DND-41 (cell line): ENCODE measurements around the gene F8.

ENCODE experiments used
- ATAC-seq: fragments of 200-7000 bp; cut with Tn5 transposase; 3 replicates; pipeline ENCODE4 v1.9.1; 2021; ENCODE audit warnings: low read depth; ENCODE audit not compliant: insufficient read depth
- DNase-seq: peaks from one replicate; pipeline ENCODE4 v3.0.0-alpha.2; 2020
- H2AFZ ChIP-seq: 2 replicates; pipeline ENCODE4 v1.6.0; 2012; ENCODE audit warnings: low read depth, low read length
- H3K27ac ChIP-seq: 2 replicates; pipeline ENCODE4 v1.5.1; 2012; ENCODE audit warnings: low read length, inconsistent platforms
- H3K27me3 ChIP-seq: fragments of 200-600 bp; sonication (generic); 2 replicates; pipeline ENCODE4 v1.6.0; 2012; ENCODE audit warnings: low read length, mild to moderate bottlenecking, inconsistent platforms; ENCODE audit not compliant: insufficient read depth, poor library complexity
- H3K36me3 ChIP-seq: 2 replicates; pipeline ENCODE4 v1.5.1; 2012; ENCODE audit warnings: low read length, inconsistent platforms; ENCODE audit not compliant: insufficient read depth
- H3K4me1 ChIP-seq: 2 replicates; pipeline ENCODE4 v1.5.1; 2012; ENCODE audit warnings: mild to moderate bottlenecking, low read length; ENCODE audit not compliant: insufficient read depth
- H3K4me2 ChIP-seq: 2 replicates; pipeline ENCODE4 v1.6.0; 2012; ENCODE audit warnings: mild to moderate bottlenecking, moderate library complexity, low read length, inconsistent platforms; ENCODE audit not compliant: insufficient read depth
- H3K4me3 ChIP-seq, 2 experiments: fragments of 200-600 bp in 1 of 2; shearing (Covaris generic) in 1 of 2; 2 replicates each; pipeline ENCODE4 v1.5.1; 2012 to 2016; ENCODE audit warnings: inconsistent platforms in 2 of 2, low read length in 2 of 2, mild to moderate bottlenecking in 2 of 2, low read depth in 1 of 2, moderate library complexity in 1 of 2
- H3K79me2 ChIP-seq: 2 replicates; pipeline ENCODE4 v1.6.0; 2012; ENCODE audit warnings: low read length, inconsistent platforms; ENCODE audit not compliant: insufficient read depth
- H3K9ac ChIP-seq: 2 replicates; pipeline ENCODE4 v1.6.0; 2012; ENCODE audit warnings: low read depth, mild to moderate bottlenecking, inconsistent platforms, low read length, moderate library complexity
- H3K9me3 ChIP-seq: 2 replicates; pipeline ENCODE4 v1.5.1; 2012; ENCODE audit warnings: low read length, moderate library complexity, mild to moderate bottlenecking, inconsistent platforms; ENCODE audit not compliant: insufficient read depth, severe bottlenecking
- H4K20me1 ChIP-seq: 2 replicates; pipeline ENCODE4 v1.6.0; 2012; ENCODE audit warnings: low read length; ENCODE audit not compliant: insufficient read depth
- CTCF ChIP-seq: IDR thresholded peaks from 2 replicates; pipeline ENCODE4 v1.5.1; 2012; ENCODE audit warnings: borderline replicate concordance, low read length, moderate library complexity, mild to moderate bottlenecking; ENCODE audit not compliant: poor library complexity, severe bottlenecking; ENCODE audit errors: extremely low read depth
- EZH2 ChIP-seq: IDR thresholded peaks from 3 replicates; pipeline ENCODE4 v1.6.1; 2012; ENCODE audit warnings: borderline replicate concordance, low read depth, mild to moderate bottlenecking, moderate library complexity, low read length, inconsistent platforms; ENCODE audit not compliant: severe bottlenecking

Gene F8

GRCh38 chrX:154800478-154801210, 221.9 kb downstream of the F8 start:
- Histone ChIP-seq H3K9ac (peak overlapping the region; percentile 51), H3K4me3 (peak overlapping the region in 1 of 2 experiments; percentile 51; a peak in 1 of 4 replicates), H3K36me3 (no peaks in the 10 kb centered on the region), H3K4me2 (peak overlapping the region; percentile 66), H2AFZ (no peak overlapping the region), H3K27me3 (no peaks in the 10 kb centered on the region), H4K20me1 (no peaks in the 10 kb centered on the region), H3K79me2 (peaks cover 63% of the 10 kb centered on the region), H3K27ac (peak overlapping the region; percentile 74), H3K9me3 (no peaks in the 10 kb centered on the region), H3K4me1 (peaks cover 57% of the 10 kb centered on the region)
- DNase-seq (no peak), ATAC-seq (no peak)
- TF ChIP-seq EZH2 (no peak), CTCF (no peak)

- peak overlapping the region; percentile 66 for H3K4me2 ChIP-seq
- peak overlapping the region in 1 of 2 experiments; percentile 51; a peak in 2 of 4 replicates for H3K4me3 ChIP-seq
- no peaks in the 10 kb centered on the region for H3K36me3 ChIP-seq
- peaks cover 56% of the 10 kb centered on the region for H3K4me1 ChIP-seq
- ATAC-seq, result peak; percentile 75
- DNase-seq, result peak; percentile 75
- TF ChIP-seq CTCF, result no peak
- TF ChIP-seq EZH2, result no peak
- H3K27ac ChIP-seq, result peak overlapping the region; percentile 74
- no peaks in the 10 kb centered on the region for H3K27me3 ChIP-seq
- H3K9me3 ChIP-seq, result no peaks in the 10 kb centered on the region
- H3K9ac ChIP-seq, result peak overlapping the region; percentile 51
- peaks cover 59% of the 10 kb centered on the region for H3K79me2 ChIP-seq
- peak overlapping the region; percentile 56 for H2AFZ ChIP-seq
- H4K20me1 ChIP-seq, result no peaks in the 10 kb centered on the region
Measured at GRCh38 chrX:154799556-154800348, 222.8 kb downstream of the F8 start.

GRCh38 chrX:154797006-154797405, 225.5 kb downstream of the F8 start:
- ATAC-seq (no peak), DNase-seq (no peak)
- H3K4me2 ChIP-seq, result no peak overlapping the region
- H3K79me2 ChIP-seq, result peaks cover 55% of the 10 kb centered on the region
- H3K27ac ChIP-seq, result no peak overlapping the region
- no peak overlapping the region for H2AFZ ChIP-seq
- H3K4me1 ChIP-seq, result peaks cover 33% of the 10 kb centered on the region
- H4K20me1 ChIP-seq, result peaks cover 3% of the 10 kb centered on the region; the same call in 1 of the 2 replicates
- H3K9me3 ChIP-seq, result no peaks in the 10 kb centered on the region
- TF ChIP-seq CTCF, result no peak
- no peak for TF ChIP-seq EZH2
- no peak overlapping the region for H3K9ac ChIP-seq
- no peaks in the 10 kb centered on the region for H3K27me3 ChIP-seq
- H3K36me3 ChIP-seq, result peaks cover 2% of the 10 kb centered on the region; the same call in 1 of the 2 replicates
- no peak overlapping the region for H3K4me3 ChIP-seq
